Endothelial cell of umbilical vein (primary cell): Measurements from ENCODE around the gene SH3BP2. TPM values are rescaled to one million over a fixed set of nuclear protein-coding genes. Genes with fewer than 3 reads are reported as not detected.

Source experiments
- BruUV-seq: library from RNA; stranded (reverse); fragments of 400-500 nt; replicated peaks from 2 replicates; lab custom pipeline; 2021; lab: Mats Ljungman, UMichigan
- CTCF ChIA-PET: fragments of 300-600, 350-600 bp; sonication (Branson Sonifier 250); formaldehyde crosslinking; loops from one replicate; lab custom pipeline; 2021; ENCODE audit warnings: antibody characterized with exemption, inconsistent platforms; lab: Charles Lee
- POLR2A ChIA-PET: fragments of 300-600, 350-600 bp; sonication (Branson Sonifier 250); formaldehyde crosslinking; loops from one replicate; lab custom pipeline; 2021; ENCODE audit warnings: antibody characterized with exemption, inconsistent platforms; lab: Charles Lee
- DNase-seq: peaks from one replicate; pipeline ENCODE4 v3.0.0-alpha.2; 2011; ENCODE audit warnings: low read depth, low spot score
- FAIRE-seq: peaks from 2 replicates; lab custom pipeline; 2011; peaks lifted over from hg19 to GRCh38; lab: Jason Lieb, UNC
- H2AFZ ChIP-seq: 2 replicates; pipeline ENCODE4 v1.6.0; 2012; ENCODE audit warnings: low read depth, low read length, control low read depth, inconsistent platforms
- H3K27ac ChIP-seq: 2 replicates; pipeline ENCODE4 v1.5.1; 2011; ENCODE audit warnings: low read depth, mild to moderate bottlenecking, control low read depth, low read length, moderate library complexity; ENCODE audit not compliant: insufficient read depth
- H3K27me3 ChIP-seq, 2 experiments: 2 replicates each; pipeline versions ENCODE4 v1.6.0 to v1.6.1; 2011; ENCODE audit warnings: low read length in 2 of 2, mixed read lengths in 1 of 2; ENCODE audit not compliant: control insufficient read depth in 2 of 2, insufficient read depth in 2 of 2
- H3K36me3 ChIP-seq, 2 experiments: 2 replicates in 1 of 2; 3 replicates in 1 of 2; pipeline ENCODE4 v1.5.1; 2011; ENCODE audit warnings: low read length in 2 of 2, mild to moderate bottlenecking in 1 of 2, moderate library complexity in 1 of 2; ENCODE audit not compliant: control insufficient read depth in 2 of 2, insufficient read depth in 2 of 2; ENCODE audit errors: extremely low read depth in 1 of 2
- H3K4me1 ChIP-seq: 3 replicates; pipeline ENCODE4 v1.5.1; 2011; ENCODE audit warnings: mild to moderate bottlenecking, low read length; ENCODE audit not compliant: control insufficient read depth, insufficient read depth; ENCODE audit errors: extremely low read depth
- H3K4me2 ChIP-seq: 2 replicates; pipeline ENCODE4 v1.6.1; 2011; ENCODE audit warnings: low read length, control low read depth, mixed read lengths; ENCODE audit not compliant: insufficient read depth
- H3K4me3 ChIP-seq, 3 experiments: fragments of 200-600 bp in 1 of 3; sonication (generic), shearing (Covaris generic) in 1 of 3; replicated peaks in 1 of 3; 2 replicates each; pipeline ENCODE4 v1.5.1; 2011 to 2016; ENCODE audit warnings: control low read depth in 3 of 3, low read length in 3 of 3, mild to moderate bottlenecking in 2 of 3, inconsistent platforms in 1 of 3, low read depth in 1 of 3, moderate library complexity in 1 of 3; ENCODE audit not compliant: insufficient read depth in 1 of 3
- H3K79me2 ChIP-seq: 2 replicates; pipeline ENCODE4 v1.6.0; 2012; ENCODE audit warnings: low read length, inconsistent platforms; ENCODE audit not compliant: control insufficient read depth, insufficient read depth
- H3K9ac ChIP-seq: replicated peaks from 2 replicates; pipeline ENCODE3; 2011; ENCODE audit warnings: low read length, control low read depth; ENCODE audit not compliant: insufficient read depth; ENCODE audit errors: extremely low read depth
- H3K9me1 ChIP-seq: replicated peaks from 3 replicates; pipeline ENCODE4 v1.6.0; 2011; ENCODE audit warnings: mild to moderate bottlenecking, low read length; ENCODE audit not compliant: control insufficient read depth, insufficient read depth; ENCODE audit errors: extremely low read depth
- H3K9me3 ChIP-seq: replicated peaks from 2 replicates; pipeline ENCODE4 v1.5.1; 2012; ENCODE audit warnings: low read length, inconsistent platforms; ENCODE audit not compliant: control insufficient read depth, insufficient read depth
- H4K20me1 ChIP-seq: replicated peaks from 2 replicates; pipeline ENCODE3; 2011; ENCODE audit warnings: mild to moderate bottlenecking, low read length; ENCODE audit not compliant: control insufficient read depth, insufficient read depth; ENCODE audit errors: extremely low read depth
- CTCF ChIP-seq, 2 donors: IDR thresholded peaks; 1 replicate in 1 of 2; 2 replicates in 1 of 2; pipeline ENCODE4 v1.5.1; 2011; ENCODE audit warnings: low read length in 2 of 2, mild to moderate bottlenecking in 2 of 2, moderate library complexity in 2 of 2, control low read depth in 1 of 2, inconsistent platforms in 1 of 2, low read depth in 1 of 2; ENCODE audit not compliant: insufficient read depth in 1 of 2; ENCODE audit errors: extremely low read depth in 1 of 2
- EZH2 ChIP-seq: IDR thresholded peaks from 2 replicates; pipeline ENCODE4 v1.6.1; 2012; ENCODE audit warnings: borderline replicate concordance, low read depth, mild to moderate bottlenecking, moderate library complexity, low read length, inconsistent platforms; ENCODE audit not compliant: severe bottlenecking
- FOS ChIP-seq: IDR thresholded peaks from 2 replicates; pipeline ENCODE4 v1.6.1; 2011; ENCODE audit warnings: mild to moderate bottlenecking, low read length, moderate library complexity, borderline replicate concordance; ENCODE audit not compliant: insufficient read depth
- GATA2 ChIP-seq: IDR thresholded peaks from 2 replicates; pipeline ENCODE4 v1.7.0; 2011; ENCODE audit warnings: low read depth, mild to moderate bottlenecking, moderate library complexity, mixed read lengths, low read length; ENCODE audit not compliant: insufficient read length, insufficient read depth
- JUN ChIP-seq: IDR thresholded peaks from 2 replicates; pipeline ENCODE4 v1.6.1; 2011; ENCODE audit warnings: borderline replicate concordance, low read depth; ENCODE audit not compliant: insufficient read length, insufficient read depth
- MAX ChIP-seq: IDR thresholded peaks from 2 replicates; pipeline ENCODE4 v1.6.1; 2011; ENCODE audit not compliant: insufficient read depth, insufficient read length
- MYC ChIP-seq: IDR thresholded peaks from one replicate; pipeline ENCODE4 v1.6.1; 2011; ENCODE audit warnings: mild to moderate bottlenecking, low read depth, low read length
- POLR2A ChIP-seq: IDR thresholded peaks from 2 replicates; pipeline ENCODE4 v1.6.1; 2012; ENCODE audit warnings: low read depth, mild to moderate bottlenecking, control low read depth, low read length
- POLR2AphosphoS5 ChIP-seq: IDR thresholded peaks from 2 replicates; pipeline ENCODE4 v1.6.1; 2012; ENCODE audit warnings: low read depth, mild to moderate bottlenecking, control low read depth, low read length, moderate library complexity; ENCODE audit not compliant: insufficient read depth
- dilution Hi-C: fragments of 300-500 bp; cut with MboI; formaldehyde crosslinking; loops from one replicate; pipeline ENCODE4 v1.15.0; 2019; ENCODE audit warnings: low sequenced_read_pairs; ENCODE audit not compliant: extremely low pct_ligation_motif_present
- intact Hi-C: fragments of 100-400 bp; cut with micrococcal nuclease; formaldehyde crosslinking; loops from one replicate; pipeline ENCODE4 v1.10.0; 2022
- polyA plus RNA-seq, 4 experiments: library from polyadenylated mRNA; depleted of rRNA in 3 of 4; stranded (reverse) in 3 of 4; unstranded in 1 of 4; fragments of >200 nt; gene quantifications; 2 replicates each; pipeline versions ENCODE4 v1.2.1 to v1.2.3, GENCODE V29; 2011 to 2012; ENCODE audit warnings: missing spikeins in 1 of 4
- total RNA-seq: library from RNA; stranded (reverse); gene quantifications from 2 replicates; pipeline ENCODE4 v1.2.3, GENCODE V29; 2021

The SH3BP2 gene
- total and polyA plus RNA-seq, 2 donors (not counting 3 experiments of a cell fraction or from before 2014, with no cell fraction given): 69.2 to 73.9 TPM

GRCh38 chr4:2754848-2755819, 37.8 kb upstream of the SH3BP2 start:
- H3K9me1 ChIP-seq: no peaks in the 10 kb centered on the region
- peak overlapping the region; percentile 10 for H3K4me2 ChIP-seq
- no peaks in the 10 kb centered on the region for H3K27me3 ChIP-seq
- H2AFZ ChIP-seq: no peak overlapping the region
- peaks cover 43% of the 10 kb centered on the region for H3K79me2 ChIP-seq
- FAIRE-seq (peak; percentile 15), DNase-seq (no peak)
- TF ChIP-seq POLR2A: no peak
- TF ChIP-seq MAX: no peak
- no peak for TF ChIP-seq EZH2
- TF ChIP-seq POLR2AphosphoS5: no peak
- no peak for TF ChIP-seq MYC
- TF ChIP-seq FOS: no peak
- TF ChIP-seq JUN: no peak
- TF ChIP-seq CTCF (IDR thresholded peaks at IDR 0.05; ENCODE audit: extremely low read depth in 1 of 2, insufficient read depth in 1 of 2, low read depth in 1 of 2, low read length in 2 of 2): no peak
- TF ChIP-seq GATA2: no peak
- CTCF ChIA-PET: interaction anchor here (0.8 to 1.4 kb wide), 7 partner anchors 9 to 209 kb away, joined by 3 to 8 read pairs (median 3); partner anchors contain the start of gene GRK4
- dilution Hi-C loops: no loop called here
- POLR2A ChIA-PET: interaction anchor here (1.5 kb wide), 1 partner anchor 8 kb away, joined by 3 read pairs; no protein-coding TSS in a partner anchor
- no peaks in the 10 kb centered on the region for H3K9me3 ChIP-seq
- intact Hi-C loops: loop anchor here (5.0 kb wide), 1 partner anchor 218 kb away; the partner anchor contains the start of gene FAM193A
- peaks cover 9% of the 10 kb centered on the region for H3K4me1 ChIP-seq
- BruUV-seq: no TSS peak
- peak overlapping the region; percentile 59 for H3K9ac ChIP-seq
- peaks cover 0 to 3% of the 10 kb centered on the region in 2 experiments for H3K36me3 ChIP-seq
- no peak overlapping the region for H3K27ac ChIP-seq
- H3K4me3 ChIP-seq: peak overlapping the region; percentile 63 to 78 (median 78)
- no peaks in the 10 kb centered on the region for H4K20me1 ChIP-seq
